Ishikawa (cell line): Measurements from ENCODE around the gene HOXD13.

Experiments
- CEBPB ChIP-seq: IDR thresholded peaks from 2 replicates; pipeline ENCODE4 v1.6.1; 2012
- CREB1 ChIP-seq: IDR thresholded peaks from 2 replicates; pipeline ENCODE4 v1.6.1; 2012; ENCODE audit warnings: low read depth
- EGR1 ChIP-seq: IDR thresholded peaks from 2 replicates; pipeline ENCODE4 v1.6.1; 2012
- EP300 ChIP-seq: IDR thresholded peaks from 2 replicates; pipeline ENCODE4 v1.6.1; 2012; ENCODE audit warnings: borderline replicate concordance
- FOXM1 ChIP-seq: IDR thresholded peaks from 2 replicates; pipeline ENCODE4 v1.6.1; 2012; ENCODE audit warnings: low read depth, borderline replicate concordance
- MAX ChIP-seq: IDR thresholded peaks from 2 replicates; pipeline ENCODE4 v1.6.1; 2012
- NFIC ChIP-seq: IDR thresholded peaks from 2 replicates; pipeline ENCODE4 v1.6.1; 2012
- RAD21 ChIP-seq: IDR thresholded peaks from 2 replicates; pipeline ENCODE4 v1.6.1; 2012; ENCODE audit warnings: low read depth
- REST ChIP-seq: IDR thresholded peaks from 2 replicates; pipeline ENCODE4 v1.6.1; 2012; ENCODE audit warnings: low read depth, mild to moderate bottlenecking
- TAF1 ChIP-seq: IDR thresholded peaks from 2 replicates; pipeline ENCODE4 v1.6.1; 2012; ENCODE audit warnings: low read depth, mild to moderate bottlenecking
- TCF12 ChIP-seq: IDR thresholded peaks from 2 replicates; pipeline ENCODE4 v1.6.1; 2012; ENCODE audit warnings: low read depth
- TEAD4 ChIP-seq: IDR thresholded peaks from 2 replicates; pipeline ENCODE4 v1.6.1; 2012
- USF1 ChIP-seq: IDR thresholded peaks from 2 replicates; pipeline ENCODE4 v1.6.1; 2012
- YY1 ChIP-seq: IDR thresholded peaks from 2 replicates; pipeline ENCODE4 v1.6.1; 2012; ENCODE audit warnings: low read depth
- ZBTB7A ChIP-seq: IDR thresholded peaks from 2 replicates; pipeline ENCODE4 v1.6.1; 2012; ENCODE audit warnings: low read depth

The HOXD13 gene

GRCh38 chr2:176072951-176073904 is 19.3 kb upstream of the HOXD13 start:
- TF ChIP-seq TEAD4 (no peak), ZBTB7A (no peak), TCF12 (no peak), CEBPB (no peak), MAX (no peak), TAF1 (no peak), RAD21 (no peak), NFIC (no peak), REST (no peak), YY1 (no peak), EGR1 (no peak), CREB1 (no peak), USF1 (no peak), EP300 (no peak), FOXM1 (no peak)

DNA sequence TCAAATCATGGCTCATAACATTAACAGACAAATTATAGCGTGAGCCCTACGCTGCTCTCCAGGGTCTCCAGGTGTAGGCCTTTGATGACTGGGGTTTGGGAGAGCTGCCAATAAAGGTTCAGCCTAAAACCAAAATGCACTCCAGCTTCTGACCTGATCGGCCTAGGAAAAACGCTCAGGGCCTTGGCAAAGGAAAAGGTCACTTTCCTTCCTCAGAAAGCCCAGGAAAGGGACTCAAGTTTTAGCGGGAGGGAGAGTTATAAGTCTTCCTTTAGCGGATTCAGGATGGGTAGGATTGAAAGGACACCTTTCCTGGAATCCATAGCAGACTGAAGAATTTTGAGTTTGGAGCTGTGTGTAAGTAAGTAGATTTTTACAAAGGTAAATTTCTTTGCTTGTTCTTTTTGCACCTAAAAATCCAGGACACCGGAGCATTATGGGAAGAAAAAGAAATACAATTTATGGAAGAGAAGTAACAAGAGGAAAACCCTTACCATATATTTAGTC is 17.5 kb upstream of the HOXD13 start:
- no peak for TF ChIP-seq REST
- no peak for TF ChIP-seq CREB1
- no peak for TF ChIP-seq EGR1
- no peak for TF ChIP-seq ZBTB7A
- no peak for TF ChIP-seq TAF1
- TF ChIP-seq MAX, result no peak
- TF ChIP-seq RAD21, result no peak
- TF ChIP-seq USF1, result no peak
- TF ChIP-seq FOXM1, result no peak
- TF ChIP-seq CEBPB, result no peak
- no peak for TF ChIP-seq EP300
- TF ChIP-seq YY1, result no peak
- no peak for TF ChIP-seq NFIC
- TF ChIP-seq TEAD4, result no peak

GRCh38 chr2:176075481-176075880 is 17.0 kb upstream of the HOXD13 start:
- no peak for TF ChIP-seq CREB1
- TF ChIP-seq TCF12, result no peak
- no peak for TF ChIP-seq NFIC
- no peak for TF ChIP-seq FOXM1
- TF ChIP-seq RAD21, result no peak
- no peak for TF ChIP-seq MAX
- TF ChIP-seq USF1, result no peak
- TF ChIP-seq CEBPB, result no peak
- TF ChIP-seq YY1, result no peak
- no peak for TF ChIP-seq TAF1
- TF ChIP-seq REST, result no peak
- TF ChIP-seq EGR1, result no peak
- TF ChIP-seq ZBTB7A, result no peak
- no peak for TF ChIP-seq TEAD4
- no peak for TF ChIP-seq EP300
